Fibroblast of upper back skin (primary cell): ENCODE measurements around the gene TRIM38.
A peak's percentile ranks its signal among the peaks of the same experiment; 100 is the strongest.
"Not testable (repeated sequence)": the region's sequence is repeated elsewhere in the genome, so short reads cannot be mapped to it uniquely, and the experiment has no call there.

ENCODE experiments used
- DNase-seq: peaks from one replicate; pipeline ENCODE4 v3.0.0-alpha.2; 2013

The TRIM38 gene

DNA sequence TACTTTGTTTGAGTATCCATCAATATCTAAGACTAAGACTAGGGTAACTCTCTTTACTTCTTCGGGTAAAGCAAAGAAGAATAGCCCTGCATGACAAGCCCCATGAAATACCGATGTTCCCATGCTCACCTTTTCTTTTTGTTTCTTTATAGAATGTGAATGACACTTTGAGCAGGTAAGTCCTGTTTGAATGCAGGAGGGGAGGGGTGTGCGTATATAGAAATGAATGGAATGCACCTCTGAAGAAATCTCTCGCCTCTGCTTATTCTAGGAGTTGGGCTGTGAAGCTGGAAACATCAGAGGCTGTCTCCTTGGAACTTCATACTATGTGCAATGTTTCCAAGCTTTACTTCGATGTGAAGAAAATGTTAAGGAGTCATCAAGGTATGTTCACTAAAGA, 10.3 kb downstream of the TRIM38 start:
- no peak for DNase-seq

DNA sequence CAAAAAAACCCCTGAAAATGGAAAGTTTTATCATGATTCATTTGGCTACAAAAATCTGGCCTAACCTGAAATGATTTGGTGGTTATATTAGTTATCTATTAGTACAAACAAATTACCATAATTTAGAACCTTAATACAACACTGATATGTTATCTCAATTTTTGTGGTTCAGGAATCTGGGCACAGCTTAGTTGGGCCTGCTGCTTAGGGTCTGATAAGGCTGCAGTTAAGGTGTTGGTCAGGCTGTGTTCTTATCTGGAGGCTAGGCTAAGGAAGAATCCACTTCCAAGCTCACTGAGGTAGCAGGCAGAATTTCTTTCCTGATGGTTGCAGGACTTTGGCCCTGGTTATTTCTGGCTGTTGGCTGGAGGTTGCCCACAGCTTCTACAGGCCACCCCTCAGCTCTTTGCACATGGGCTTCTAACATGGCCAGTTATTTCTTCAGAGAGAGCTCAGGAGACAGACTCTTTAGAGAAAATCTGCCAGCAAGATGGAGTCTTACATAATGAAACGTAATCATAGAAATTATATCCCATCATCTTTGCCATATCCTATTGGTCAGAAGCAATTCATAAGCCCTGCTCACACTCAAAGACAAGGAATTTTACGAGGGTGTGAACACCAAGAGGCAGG, 11.4 kb downstream of the TRIM38 start:
- no peak for DNase-seq

DNA sequence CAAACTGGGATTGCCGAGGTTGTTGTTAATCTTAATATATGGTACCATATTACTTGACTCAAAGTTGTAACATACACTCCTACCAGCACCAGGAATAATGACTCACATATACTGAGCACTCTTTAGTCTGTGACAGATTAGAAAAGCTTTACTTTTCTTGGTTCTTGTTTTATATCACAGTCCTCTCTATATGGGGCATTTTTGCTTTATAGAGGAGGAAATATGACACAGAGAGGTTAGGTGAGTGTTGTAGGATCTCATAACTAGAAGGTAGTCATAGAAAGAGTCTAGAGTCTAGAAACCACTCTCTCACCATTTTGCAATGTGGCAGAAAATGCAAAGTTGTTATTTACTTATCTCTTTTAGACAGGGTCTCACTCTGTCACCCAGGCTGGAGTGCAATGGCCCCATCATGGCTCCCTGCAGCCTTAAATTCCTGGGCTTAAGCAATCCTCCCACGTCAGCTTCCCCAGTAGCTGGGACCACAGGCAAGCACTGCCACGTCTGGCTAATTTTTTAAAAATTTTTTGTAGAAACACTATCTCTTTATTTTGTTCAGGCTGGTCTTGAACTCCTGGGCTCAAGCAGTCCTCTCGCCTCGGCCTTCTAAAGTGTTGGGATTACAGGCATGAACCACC, 13.4 kb downstream of the TRIM38 start:
- no peak for DNase-seq

DNA sequence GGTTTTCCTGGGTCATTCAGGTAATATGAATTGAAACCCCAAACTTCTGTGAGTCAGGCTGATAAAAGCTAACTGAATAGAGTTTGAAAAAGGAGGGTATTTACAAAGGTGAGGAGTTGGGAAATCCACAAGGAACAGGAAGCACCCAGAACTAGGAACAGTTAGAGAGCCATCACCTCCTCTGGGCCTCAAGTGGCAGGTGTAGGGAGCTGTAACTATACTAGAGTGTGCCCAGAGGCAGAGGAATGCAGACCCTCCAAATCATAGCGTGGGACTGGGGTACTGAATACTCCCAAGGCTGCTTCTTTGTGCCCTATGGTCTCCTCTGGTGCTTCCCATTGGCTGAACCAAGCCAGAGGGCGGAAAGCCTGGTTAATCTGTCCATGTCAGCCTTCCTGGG, 18.3 kb downstream of the TRIM38 start:
- DNase-seq, result no peak

DNA sequence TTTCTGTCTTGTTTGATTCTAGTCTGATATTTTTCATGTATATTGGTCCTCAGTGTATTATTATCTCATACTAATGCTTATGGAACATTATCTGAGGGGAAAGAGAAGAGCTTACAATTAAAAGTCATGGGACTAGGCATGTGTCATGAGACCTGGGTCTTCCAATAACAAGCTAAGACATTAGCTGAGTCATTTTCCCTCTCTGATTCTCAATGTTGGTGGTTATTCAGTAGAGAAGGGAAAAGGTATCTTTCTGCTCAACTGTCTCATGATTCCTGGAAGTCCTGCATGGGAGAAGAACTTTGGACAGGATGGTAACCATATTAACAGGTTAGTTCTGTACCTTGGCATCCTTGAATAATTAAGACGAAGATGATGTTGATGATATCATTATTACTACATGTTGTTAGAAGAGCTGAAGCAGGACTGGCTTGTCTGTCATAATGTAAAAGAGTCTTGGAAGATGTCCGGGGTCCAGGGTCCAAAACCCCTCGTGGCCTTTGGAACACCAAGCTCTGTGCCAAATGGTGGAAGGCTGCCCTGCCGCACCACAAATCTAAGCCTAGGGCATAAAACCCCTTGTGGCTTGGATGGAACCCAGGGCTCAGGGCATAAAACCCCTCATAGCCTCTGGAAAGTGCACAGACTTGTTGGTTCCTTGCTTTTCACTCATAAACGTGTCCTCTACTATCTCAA, 19.1 kb downstream of the TRIM38 start:
- DNase-seq, result no peak

DNA sequence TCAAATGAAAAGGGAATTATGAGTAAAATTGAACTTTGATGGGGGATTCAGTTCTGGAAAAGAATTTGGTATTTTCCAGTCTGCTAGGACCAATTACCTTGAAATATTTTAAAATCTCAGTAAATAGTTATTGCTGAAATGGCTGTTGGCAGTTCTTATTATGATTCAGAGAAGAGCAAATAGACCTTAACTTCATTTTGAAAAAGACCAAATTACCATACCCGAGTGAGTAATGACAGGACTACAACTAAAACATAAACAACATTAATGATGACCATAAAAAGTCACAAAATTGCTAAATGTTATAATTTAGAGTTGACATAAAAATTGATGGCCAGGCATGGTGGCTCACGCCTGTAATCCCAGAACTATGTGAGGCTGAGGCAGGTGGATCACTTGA, 21.7 kb downstream of the TRIM38 start:
- no peak for DNase-seq

DNA sequence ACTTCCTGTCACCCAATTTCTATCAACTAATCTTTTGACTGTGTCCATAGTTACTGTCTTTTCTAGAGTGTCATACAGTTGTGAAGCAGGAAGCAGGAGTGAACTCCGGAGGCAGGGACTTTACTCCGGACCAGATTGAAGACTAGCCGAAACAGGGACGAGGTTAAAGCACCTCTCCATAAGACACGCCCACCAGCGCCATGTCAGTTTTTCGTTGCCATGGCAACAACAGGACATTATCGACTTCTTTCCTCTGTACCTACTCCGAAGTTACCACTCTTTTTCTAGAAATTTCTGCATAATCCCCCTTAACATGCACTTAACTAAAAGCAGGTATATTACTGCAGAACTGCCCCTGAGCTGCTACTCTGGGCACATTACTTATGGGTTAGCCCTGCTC, 25.2 kb downstream of the TRIM38 start:
- no peak for DNase-seq

DNA sequence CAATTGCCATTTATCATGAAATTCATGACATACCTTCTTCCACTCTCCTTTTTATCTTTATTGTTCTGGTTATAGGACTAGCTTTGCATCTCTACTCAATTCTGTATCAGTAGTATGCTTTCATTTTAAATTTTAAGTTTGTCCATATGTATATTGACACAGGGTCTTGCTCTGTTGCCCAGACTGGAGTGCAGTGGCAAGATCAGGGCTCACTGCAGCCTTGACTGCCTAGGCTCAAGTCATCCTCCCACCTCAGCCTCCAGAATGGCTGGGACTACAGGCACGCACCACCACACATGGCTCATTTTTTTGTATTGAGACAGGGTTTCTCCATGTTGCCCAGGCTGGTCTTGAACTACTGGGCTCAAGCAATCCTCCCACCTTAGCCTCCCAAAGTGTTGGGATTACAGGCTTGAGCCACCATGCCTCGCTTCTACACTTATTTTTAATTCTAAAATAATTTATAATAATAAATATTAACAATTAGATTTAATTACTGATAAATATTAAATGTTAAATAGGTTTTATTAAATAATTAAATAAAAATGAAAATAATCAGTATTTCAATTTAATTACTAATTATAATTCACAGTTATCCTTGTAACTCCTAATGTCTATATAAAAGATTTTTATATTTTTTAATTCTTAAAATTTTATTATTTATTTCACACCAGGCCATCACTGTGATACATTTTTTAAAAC, 27.7 kb downstream of the TRIM38 start:
- no peak for DNase-seq

DNA sequence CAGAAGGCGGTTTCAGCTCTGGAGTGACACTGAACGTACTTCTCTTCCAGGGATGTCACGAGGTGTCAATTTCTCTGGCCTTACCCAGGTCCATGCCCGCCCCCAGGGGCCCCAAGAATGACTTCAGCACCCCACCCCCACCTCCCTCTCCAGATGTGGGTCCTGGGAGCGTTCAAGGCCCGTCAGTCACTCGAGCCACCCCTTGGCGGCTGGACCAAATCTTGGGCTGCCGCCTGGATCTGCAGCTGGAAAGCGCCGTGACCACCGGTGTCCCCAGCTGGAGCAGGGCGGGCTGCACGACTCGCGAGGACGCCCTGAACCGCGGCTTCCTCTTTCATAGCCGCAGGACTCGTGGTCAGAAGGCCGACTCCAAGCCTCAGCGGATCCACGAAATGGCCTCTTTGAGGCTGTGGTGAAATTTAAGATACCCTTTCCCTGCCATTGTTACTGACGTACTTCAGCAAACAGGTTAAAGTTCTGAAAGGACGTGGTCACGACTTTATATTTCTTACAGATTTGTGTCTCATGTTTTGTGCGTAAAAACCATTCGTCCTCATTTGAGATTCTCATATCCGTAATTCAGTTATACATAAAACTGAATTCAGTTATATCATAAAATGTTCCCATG, 29.3 kb downstream of the TRIM38 start:
- DNase-seq, result peak; percentile 49

DNA sequence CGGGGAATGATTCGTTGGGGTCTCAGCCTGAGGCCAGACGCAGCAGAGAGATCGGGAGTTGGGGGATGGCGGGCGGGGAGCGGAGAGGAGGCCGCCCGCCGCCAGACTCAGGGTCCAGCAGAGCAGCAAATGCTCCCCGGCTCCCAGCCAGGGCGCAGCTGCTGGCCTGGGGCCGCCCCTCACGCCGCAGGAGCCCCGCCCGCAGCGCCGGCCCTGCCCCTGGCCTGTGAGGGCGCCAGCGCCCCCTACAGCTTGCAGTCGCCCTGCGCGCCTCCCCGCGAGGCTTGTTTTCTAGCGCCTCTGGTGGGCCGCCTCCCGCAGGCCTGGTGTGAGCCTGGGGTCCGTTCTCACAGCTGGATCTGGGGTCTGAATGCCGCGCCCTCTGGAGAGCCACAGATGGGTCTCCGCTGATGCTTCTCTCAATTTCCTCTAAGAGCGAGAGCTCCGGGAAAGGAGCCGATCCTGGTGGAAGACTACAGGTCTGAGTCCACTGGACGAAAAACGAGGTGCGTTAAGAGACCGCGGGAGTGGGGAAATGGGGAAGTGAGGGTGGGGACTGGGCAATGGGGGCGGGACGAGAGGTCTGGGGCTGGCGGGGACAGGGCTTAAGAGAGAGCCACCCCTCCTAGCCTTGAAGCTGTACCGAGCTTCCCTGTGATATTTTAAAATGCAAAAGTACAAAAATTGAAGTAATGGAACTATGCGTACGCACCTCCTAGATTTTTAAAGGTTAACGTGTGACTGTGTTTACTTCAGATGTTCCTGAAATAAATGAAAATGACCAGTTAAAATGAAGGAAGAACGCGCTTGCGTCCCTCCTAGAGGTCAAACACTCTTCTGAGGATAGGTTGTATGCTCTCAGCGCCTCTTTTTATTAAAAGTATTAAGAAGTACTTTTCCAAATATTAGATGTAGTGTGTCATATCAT, 30.1 kb downstream of the TRIM38 start:
- peak; percentile 91 for DNase-seq

DNA sequence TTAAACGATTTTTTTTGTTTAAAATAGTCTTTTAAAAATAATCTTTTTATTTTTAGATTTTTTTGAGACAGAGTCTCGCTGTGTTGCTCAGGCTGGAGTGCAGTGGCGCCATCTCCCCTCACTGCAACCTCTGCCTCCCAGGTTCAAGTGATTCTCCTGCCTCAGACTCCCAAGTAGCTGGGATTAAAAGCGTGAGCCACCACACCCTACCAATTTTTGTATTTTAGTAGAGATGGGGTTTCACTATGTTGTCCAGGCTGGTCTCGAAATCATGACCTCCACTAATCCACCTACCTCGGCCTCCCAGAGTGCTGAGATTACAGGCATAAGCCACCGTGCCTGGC, 30.7 kb downstream of the TRIM38 start:
- DNase-seq, result not testable (repeated sequence)

DNA sequence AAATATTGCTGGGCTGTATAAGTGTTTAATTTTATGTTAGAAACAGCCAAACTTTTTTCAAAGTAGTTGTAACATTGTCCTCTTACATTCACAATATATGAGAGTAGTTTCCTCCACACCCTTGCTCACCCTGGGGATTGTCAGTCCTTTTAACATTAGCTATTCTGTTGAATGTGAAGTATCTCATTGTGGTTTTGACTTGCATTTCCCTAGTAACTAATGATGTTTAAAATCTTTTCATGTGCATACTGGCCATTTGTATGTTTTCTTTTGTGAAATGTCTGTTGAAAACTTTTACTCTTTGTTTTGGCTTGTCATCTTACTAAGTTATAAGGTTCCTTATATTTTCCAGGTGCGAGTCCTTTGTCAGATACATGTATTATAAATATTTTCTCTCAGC, 32.9 kb downstream of the TRIM38 start:
- no peak for DNase-seq

DNA sequence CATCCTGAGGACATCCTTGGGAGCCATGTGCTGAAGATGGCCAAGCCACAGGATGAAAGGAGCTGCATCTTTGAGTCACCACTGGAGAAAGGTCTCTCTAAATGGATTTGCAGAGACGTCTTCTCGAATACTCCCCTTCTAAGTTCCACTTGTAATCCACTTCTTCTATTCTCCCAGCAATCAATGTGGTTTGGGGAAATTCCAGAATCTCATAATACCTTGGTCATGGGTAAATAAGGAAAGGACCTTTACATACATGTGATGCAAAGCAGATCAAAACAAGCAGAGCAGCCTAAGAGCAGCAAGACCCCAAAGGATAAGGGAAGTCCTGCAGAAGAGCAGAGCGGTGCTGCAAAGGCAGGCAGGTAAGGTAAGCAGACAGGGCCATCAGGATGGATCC, 35.3 kb downstream of the TRIM38 start:
- DNase-seq, result no peak

DNA sequence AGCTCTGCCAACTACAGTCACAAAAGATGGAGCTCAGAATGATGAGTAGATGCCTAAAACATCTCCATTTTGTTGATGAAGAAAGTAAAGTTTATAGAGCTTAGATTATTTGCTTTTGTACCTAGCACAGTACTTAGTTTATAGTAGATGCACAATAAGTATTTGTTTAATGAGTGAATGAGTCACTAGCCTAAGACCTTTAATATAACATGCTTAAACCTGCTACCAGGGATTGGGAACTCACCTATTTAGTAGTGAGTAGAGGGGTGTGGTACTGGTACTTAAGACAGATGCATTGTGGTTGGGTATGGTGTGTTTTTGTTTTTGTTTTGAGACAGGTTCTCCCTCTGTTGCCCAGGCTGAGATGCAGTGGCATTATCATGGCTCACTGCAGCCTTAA, 35.8 kb downstream of the TRIM38 start:
- DNase-seq, result no peak

DNA sequence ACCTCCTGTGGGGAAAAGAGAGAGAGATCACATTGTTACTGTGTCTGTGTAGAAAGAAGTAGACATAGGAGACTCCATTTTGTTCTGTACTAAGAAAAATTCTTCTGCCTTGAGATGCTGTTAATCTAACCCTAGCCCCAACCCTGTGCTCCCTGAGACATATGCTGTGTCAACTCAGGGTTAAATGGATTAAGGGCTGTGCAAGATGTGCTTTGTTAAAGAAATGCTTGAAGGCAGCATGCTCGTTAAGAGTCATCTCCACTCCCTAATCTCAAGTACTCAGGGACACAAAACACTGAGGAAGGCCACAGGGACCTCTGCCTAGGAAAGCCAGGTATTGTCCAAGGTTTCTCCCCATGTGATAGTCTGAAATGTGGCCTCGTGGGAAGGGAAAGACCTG, 36.6 kb downstream of the TRIM38 start:
- DNase-seq, result not testable (repeated sequence)

DNA sequence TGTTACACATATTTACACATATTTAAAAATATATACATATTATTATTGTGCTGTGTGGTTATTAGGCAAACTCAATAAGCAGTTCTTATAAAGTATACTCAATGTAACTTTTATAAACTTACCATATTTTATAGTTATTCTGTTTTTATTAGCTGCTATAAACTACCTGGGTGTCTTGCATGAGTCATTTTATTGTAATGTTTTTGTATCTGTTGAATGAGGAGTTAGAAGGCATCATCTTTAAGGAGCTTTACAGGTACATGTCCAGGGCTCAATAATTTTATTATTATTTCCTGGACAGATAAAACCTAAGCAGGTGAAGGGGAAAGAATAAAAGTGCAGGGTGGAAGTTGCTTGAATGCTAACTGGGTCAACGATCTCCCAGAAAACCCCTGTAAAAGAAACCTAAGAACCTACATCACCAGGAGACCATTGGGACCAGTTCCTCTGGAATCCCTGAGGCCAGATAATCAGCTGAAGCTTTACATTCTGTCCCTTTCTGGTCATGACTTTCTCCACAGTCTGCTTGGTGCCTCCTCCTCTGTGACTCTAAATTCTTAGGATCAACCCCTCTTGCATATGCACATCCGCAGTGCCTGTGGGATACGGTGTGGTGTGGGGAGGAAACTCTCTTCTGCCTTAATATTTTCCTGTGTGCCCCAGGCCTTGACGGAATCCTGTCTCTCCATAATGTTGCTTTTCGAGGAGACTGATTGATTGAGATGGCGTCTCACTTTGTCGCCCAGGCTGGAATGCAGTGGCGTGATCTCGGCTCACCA, 38.0 kb downstream of the TRIM38 start:
- DNase-seq, result no peak

DNA sequence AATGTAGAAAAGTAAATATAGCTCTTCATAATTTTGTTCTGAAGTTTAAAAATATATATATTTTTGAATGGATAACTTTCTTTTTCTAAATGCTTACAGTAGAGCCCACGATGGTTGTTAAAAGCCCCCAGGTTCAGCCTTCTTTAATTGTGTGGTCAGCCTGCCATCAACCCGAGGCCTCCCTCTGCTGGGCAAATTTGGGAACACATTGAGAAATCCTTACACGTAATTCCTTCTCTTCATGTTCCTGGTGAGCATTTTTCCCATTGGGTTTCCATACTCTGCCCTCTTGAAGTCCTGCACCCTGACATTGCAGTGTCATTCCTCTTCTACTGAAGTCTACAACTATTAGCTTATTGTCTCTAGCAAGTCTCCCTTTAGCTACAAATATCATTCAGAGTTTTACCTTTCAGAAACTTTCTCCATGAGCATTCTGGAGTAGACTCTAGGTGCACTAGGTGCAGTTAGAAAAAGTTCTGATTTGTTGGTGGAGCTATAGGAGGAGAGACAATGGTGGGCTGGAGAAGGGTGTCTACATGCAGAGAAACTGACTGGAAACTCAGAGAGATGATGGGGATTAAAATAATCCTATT, 40.6 kb downstream of the TRIM38 start:
- peak; percentile 51 for DNase-seq

DNA sequence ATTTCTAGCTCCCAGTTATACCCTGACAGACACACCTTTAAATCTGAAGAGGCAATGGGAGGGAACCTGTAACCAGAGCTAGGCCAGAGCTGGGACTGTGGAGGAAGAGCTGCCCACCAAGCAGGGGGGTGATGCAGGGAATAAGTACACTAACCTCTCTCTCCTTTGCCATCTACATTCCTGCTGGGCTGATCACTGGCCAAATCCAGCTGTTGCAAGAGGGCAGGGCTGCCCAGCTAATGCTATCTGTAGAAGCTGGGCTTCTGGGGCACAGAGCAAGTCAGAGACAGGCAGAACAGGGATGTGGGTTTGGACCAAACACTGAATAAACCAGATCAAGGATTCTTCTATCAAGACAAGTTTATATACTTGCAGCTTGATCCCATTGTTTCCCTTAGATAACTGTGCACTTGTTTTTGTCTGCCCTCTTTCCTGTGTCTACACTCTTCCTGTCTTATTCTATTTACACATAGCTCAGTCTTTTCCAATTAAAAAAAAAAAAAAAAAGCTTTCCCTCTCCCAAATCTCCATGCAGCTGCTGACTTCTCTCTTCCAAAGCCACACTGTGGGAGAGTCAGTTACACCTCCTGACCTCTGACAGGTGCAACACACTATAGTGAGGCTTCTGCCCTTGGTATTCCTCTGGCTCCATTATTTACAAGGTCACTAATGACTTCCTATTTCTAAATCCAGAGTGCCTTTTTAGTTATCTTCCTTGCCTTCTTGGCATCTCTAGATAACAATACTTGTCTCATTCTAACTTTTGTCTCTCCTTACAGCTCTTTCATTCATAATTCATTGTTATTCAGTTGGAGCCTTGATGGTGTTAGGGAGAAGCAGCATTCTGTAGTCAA, 43.7 kb downstream of the TRIM38 start:
- no peak for DNase-seq

DNA sequence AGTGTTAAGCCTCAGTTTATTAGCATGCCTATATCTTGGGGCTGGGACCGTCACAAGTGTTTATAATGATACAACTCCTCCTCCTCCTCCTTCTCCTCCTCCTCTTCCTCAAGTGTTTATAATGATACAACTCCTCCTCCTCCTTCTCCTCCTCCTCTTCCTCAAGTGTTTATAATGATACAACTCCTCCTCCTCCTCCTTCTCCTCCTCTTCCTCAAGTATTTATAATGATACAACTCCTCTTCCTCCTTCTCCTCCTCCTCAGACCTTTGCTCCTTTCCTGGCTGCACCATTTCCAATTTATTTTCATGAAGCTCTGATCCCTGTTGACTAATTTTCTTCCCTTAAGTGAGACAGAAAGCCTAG, 44.3 kb downstream of the TRIM38 start:
- not testable (repeated sequence) for DNase-seq

DNA sequence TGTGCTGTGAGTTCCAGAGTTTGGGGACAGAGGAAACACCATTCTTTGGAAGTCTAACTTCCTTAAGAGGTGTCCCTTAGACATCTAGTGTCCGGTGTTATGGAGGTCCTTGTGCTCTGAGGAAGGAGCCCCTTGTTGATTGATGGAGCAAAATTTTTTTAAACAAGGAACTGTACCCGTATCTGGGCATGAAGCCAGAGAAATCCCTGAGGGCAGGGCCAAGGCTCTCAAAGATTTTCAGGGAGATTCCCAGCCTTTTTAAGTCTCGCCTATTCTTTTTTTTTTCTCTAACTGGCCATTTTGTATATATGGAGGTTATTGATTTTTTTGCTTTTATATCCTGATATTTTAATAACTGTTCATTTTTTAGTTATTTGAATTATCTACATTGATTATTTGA, 45.9 kb downstream of the TRIM38 start:
- DNase-seq, result no peak
